SK-N-MC (cell line): ENCODE data around the gene ITIH3.

ENCODE experiments used
- DNase-seq: peaks from one replicate; pipeline ENCODE4 v3.0.0-alpha.2; 2011; ENCODE audit warnings: low read depth, low spot score
- H3K27ac ChIP-seq: fragments of 200-600 bp; sonication (generic); 2 replicates; pipeline ENCODE4 v1.5.1; 2016; ENCODE audit warnings: mixed run types
- H3K36me3 ChIP-seq: fragments of 200-600 bp; sonication (generic); 2 replicates; pipeline ENCODE4 v1.6.1; 2017; ENCODE audit warnings: antibody characterized with exemption, low read length, mixed read lengths; ENCODE audit not compliant: insufficient read depth
- H3K4me3 ChIP-seq: fragments of 200-600 bp; sonication (generic); 2 replicates; pipeline ENCODE4 v1.5.1; 2016
- H3K9ac ChIP-seq: fragments of 200-600 bp; sonication (generic); 2 replicates; pipeline ENCODE4 v1.8.0; 2017; ENCODE audit warnings: mixed run types, mixed read lengths; ENCODE audit not compliant: insufficient read length
- H3K9me3 ChIP-seq: fragments of 200-600 bp; sonication (generic); 2 replicates; pipeline ENCODE4 v1.6.1; 2017; ENCODE audit warnings: low read depth, mild to moderate bottlenecking, antibody characterized with exemption, low read length, moderate library complexity, mixed read lengths
- EZH2 ChIP-seq: fragments of 200-600 bp; sonication (generic); IDR thresholded peaks from one replicate; pipeline ENCODE4 v1.6.1; 2017; ENCODE audit warnings: antibody characterized with exemption
- FOXP2 ChIP-seq: optimal IDR thresholded peaks from 2 replicates; pipeline ENCODE3; 2011; ENCODE audit warnings: mild to moderate bottlenecking, moderate library complexity; ENCODE audit not compliant: insufficient read depth; ENCODE audit errors: extremely low read length, control extremely low read depth
- POLR2AphosphoS5 ChIP-seq: IDR thresholded peaks from 2 replicates; pipeline ENCODE4 v1.6.1; 2012; ENCODE audit warnings: mild to moderate bottlenecking, low read depth, low read length, borderline replicate concordance

The ITIH3 gene, protein sequence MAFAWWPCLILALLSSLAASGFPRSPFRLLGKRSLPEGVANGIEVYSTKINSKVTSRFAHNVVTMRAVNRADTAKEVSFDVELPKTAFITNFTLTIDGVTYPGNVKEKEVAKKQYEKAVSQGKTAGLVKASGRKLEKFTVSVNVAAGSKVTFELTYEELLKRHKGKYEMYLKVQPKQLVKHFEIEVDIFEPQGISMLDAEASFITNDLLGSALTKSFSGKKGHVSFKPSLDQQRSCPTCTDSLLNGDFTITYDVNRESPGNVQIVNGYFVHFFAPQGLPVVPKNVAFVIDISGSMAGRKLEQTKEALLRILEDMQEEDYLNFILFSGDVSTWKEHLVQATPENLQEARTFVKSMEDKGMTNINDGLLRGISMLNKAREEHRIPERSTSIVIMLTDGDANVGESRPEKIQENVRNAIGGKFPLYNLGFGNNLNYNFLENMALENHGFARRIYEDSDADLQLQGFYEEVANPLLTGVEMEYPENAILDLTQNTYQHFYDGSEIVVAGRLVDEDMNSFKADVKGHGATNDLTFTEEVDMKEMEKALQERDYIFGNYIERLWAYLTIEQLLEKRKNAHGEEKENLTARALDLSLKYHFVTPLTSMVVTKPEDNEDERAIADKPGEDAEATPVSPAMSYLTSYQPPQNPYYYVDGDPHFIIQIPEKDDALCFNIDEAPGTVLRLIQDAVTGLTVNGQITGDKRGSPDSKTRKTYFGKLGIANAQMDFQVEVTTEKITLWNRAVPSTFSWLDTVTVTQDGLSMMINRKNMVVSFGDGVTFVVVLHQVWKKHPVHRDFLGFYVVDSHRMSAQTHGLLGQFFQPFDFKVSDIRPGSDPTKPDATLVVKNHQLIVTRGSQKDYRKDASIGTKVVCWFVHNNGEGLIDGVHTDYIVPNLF

DNA sequence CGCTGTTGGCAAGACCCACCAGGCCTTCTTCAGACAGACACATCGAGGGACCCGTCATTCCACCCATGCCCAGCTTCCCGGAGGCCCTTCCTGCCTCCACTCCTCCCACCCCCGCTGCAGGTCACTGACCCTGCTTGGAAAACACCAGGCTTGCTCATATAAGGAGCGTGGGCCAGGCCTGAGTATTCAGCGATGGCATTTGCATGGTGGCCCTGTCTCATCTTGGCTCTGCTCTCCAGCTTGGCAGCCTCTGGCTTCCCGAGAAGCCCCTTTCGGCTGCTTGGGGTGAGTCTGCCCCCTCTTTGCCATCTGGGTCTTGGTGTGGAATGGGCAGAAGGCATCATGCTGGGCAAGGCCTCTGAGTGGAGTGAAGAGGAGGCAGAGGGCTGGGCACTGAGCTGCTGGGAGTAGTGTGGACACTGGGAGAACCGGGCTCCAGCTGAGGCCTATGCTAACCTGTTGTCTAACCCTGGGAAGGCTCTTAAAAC lies at the start of gene ITIH3:
ITIH3 (plus strand) TSS at position 185 of the 488 bp plus-strand sequence; CDS start at position 193, 8 bp downstream.
- no peak within 1 kb of the TSS for H3K4me3 ChIP-seq
- H3K36me3 ChIP-seq, result no peaks in the 10 kb centered on the region
- H3K27ac ChIP-seq, result no peak within 1 kb of the TSS
- no peak within 1 kb of the TSS for H3K9ac ChIP-seq
- no peak for DNase-seq
- TF ChIP-seq EZH2 (no peak), FOXP2 (no peak), POLR2AphosphoS5 (no peak)
- H3K9me3 ChIP-seq, result no peaks in the 10 kb centered on the region

DNA sequence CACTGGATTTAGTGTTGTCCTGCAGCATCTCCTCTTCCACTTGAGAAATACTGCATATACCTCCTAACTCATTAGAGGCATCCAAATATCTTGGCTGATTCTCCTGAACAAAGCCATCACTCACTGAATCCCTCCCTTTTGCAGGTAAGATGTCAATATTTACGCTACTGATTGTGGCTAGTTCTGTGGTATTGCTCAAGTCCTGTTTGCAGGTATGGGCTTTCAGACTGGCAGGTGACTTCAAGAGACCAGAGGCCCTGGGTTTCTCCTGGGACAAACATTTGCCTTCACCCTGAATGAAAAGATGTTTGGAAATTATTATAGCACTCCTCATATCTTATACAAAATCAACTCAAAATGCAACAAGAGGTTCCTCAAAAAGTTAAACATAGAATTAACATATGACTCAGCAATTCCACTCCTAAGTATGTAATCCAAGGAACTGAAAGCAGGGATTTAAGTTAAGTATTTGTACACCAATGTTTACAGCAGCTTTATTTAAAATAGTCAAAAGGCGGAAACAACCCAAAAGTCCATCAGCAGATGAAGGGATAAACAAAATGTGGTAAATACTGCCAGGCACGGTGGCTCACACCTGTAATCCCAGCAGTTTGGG lies 42.4 kb upstream of the ITIH3 start:
- Histone ChIP-seq H3K27ac (no peak overlapping the region), H3K9ac (no peak overlapping the region), H3K4me3 (no peak overlapping the region), H3K36me3 (peaks cover 30% of the 10 kb centered on the region; the same call in 1 of the 2 replicates), H3K9me3 (no peaks in the 10 kb centered on the region)
- no peak for DNase-seq
- TF ChIP-seq FOXP2 (no peak), EZH2 (no peak), POLR2AphosphoS5 (no peak)

DNA sequence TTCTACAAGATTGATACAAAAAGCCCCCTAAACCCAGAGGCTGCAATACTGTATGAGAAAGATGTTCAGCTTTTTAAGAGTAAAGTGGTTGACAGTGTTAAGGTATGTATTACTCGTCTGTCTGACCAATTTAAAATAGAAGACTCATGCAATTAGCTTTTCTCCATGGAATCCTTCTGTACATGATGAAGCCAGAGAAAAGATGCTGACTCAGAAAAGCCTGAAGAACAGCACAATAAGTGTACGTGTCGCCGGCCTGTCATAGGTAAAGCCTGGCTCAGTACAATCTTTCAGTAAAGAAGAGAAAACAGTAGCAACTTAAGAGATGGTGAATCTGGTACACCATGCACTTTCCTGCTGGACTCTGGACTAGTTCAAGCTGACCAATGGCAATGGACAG lies 40.2 kb upstream of the ITIH3 start:
- TF ChIP-seq FOXP2 (no peak), EZH2 (no peak), POLR2AphosphoS5 (no peak)
- no peak overlapping the region for H3K9ac ChIP-seq
- no peak overlapping the region for H3K4me3 ChIP-seq
- H3K36me3 ChIP-seq, result peaks cover 28% of the 10 kb centered on the region; the same call in 1 of the 2 replicates
- H3K9me3 ChIP-seq, result no peaks in the 10 kb centered on the region
- no peak for DNase-seq
- H3K27ac ChIP-seq, result no peak overlapping the region

DNA sequence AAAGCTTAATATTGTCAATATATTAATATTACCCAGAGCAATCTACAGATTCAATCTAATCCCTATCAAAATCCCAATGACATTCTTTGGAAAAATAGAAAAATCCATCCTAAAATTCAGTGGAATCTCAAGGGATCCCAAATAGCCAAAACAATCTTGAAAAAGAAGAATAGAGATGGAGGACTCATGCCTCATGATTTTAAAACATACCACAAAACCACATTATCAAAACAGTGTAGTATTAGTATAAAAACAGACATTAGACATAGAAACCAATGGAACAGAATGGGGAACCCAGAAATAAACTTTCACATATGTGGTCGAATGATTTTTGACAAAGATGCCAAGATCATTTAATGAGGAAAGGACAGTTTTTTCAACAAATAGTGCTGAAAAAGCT lies 38.5 kb upstream of the ITIH3 start:
- no peak overlapping the region for H3K27ac ChIP-seq
- TF ChIP-seq FOXP2, result no peak
- no peak for TF ChIP-seq EZH2
- TF ChIP-seq POLR2AphosphoS5, result no peak
- no peak for DNase-seq
- H3K9me3 ChIP-seq, result no peaks in the 10 kb centered on the region
- peaks cover 30% of the 10 kb centered on the region; the same call in 1 of the 2 replicates for H3K36me3 ChIP-seq
- H3K9ac ChIP-seq, result no peak overlapping the region
- H3K4me3 ChIP-seq, result no peak overlapping the region

DNA sequence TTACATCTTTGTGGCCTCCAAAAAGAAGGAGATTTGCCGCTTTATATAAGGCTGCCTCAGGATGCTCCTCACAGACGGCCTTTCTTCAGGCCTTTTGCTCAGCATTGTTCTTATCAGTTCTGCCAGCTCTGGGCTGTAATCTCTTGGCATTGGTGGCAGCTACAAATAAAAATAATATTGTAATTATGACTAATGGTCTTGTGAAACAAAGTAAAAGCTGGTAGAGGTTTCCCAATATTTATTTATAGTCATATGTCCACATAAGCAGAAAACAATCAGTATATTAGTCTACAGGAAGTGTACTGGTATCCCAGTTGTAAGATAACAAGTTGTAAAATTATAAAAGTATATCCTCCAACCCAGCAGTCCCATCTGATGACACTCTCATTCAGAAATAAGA lies 31.1 kb upstream of the ITIH3 start:
- H3K9ac ChIP-seq, result no peak overlapping the region
- no peak overlapping the region for H3K4me3 ChIP-seq
- H3K27ac ChIP-seq, result no peak overlapping the region
- TF ChIP-seq FOXP2 (no peak), EZH2 (no peak), POLR2AphosphoS5 (no peak)
- no peaks in the 10 kb centered on the region for H3K9me3 ChIP-seq
- peaks cover 31% of the 10 kb centered on the region for H3K36me3 ChIP-seq
- no peak for DNase-seq

DNA sequence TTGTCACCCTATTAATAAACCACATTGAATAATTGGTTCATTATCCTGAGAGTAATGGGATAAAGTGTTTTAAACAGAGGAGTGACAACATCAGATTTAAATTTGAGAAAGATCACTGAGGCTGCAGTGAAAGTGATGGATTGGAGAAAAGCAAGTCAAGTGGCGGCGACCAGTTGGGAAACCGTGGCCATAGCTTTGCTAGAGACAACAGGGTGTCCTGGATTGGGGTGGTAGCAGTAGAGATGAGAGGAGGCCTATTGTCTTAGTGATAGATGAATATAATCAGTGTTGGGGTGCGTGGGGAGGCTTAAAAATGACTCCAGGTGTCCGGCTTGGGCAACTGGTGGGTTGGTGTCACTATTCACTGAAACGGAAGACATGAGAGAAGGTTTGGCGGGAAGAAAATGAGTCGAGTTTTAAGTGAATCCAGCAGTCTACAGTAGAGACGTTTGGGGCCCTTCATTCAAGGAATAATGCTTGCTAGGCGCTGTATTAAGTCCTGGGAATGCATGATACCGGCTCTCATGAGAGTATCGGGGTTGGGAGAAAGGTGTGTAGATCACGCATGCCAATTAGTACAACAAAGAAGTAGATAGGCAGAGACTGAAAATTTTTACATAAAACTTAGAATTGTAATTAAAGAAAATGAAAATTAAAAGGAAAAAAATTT lies 24.7 kb upstream of the ITIH3 start:
- Histone ChIP-seq H3K36me3 (peaks cover 14% of the 10 kb centered on the region), H3K9ac (peak overlapping the region; percentile 77), H3K4me3 (peak overlapping the region; percentile 83), H3K9me3 (no peaks in the 10 kb centered on the region), H3K27ac (no peak overlapping the region)
- TF ChIP-seq FOXP2 (no peak), POLR2AphosphoS5 (no peak), EZH2 (no peak)
- DNase-seq, result no peak

DNA sequence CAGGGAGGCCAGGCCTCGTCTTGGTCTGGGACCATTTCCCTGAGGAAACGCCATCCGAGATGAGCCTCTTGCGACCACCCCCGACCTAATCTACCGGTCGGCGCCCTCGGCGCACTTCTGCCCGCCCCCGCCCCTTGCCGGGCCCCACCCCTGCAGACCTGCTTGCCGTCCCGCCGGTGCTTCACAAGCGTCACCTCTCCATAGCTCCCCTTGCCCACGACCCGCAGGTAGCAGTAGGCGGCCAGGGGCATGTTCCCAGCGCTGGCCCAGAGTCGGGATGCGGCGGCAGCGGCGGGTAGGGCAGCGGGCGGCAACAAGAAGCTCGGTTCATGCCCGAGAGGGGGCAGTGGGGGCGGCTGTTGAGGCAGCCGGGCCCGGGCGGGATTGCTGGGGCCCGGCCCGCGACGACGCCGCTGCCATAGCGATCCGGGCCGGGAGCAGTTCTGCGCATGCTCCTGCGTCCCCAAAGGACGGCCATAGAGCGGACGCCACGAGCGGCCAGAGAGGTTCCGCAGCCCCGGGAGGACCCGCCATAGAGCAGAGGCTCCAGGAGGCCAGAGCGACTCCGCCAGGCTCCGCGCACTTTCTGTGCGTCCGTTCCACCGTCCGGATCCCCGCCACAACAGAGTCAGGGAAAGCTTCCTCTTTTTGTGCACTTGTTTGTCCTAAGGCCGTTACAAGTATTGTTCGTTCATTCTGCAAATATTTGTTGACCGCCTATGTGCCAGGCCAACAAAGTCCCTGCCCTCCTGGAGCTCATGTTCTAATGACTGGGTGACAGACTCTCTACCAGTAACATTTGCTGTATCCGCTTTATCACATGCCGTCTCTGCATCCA lies 23.9 kb upstream of the ITIH3 start, which contains the start of gene NEK4:
NEK4 (minus strand) TSS at position 445 of the 838 bp plus-strand sequence; CDS start at position 251, 194 bp downstream.
- Histone ChIP-seq H3K4me3 (peak within 1 kb of the TSS; percentile 83), H3K27ac (peak within 1 kb of the TSS; percentile 46; the same call in 1 of the 2 replicates), H3K9me3 (no peaks in the 10 kb centered on the region), H3K9ac (peak within 1 kb of the TSS; percentile 79), H3K36me3 (peaks cover 10% of the 10 kb centered on the region)
- DNase-seq, result no peak
- peak; percentile 95 for TF ChIP-seq POLR2AphosphoS5
- no peak for TF ChIP-seq FOXP2
- TF ChIP-seq EZH2, result no peak

DNA sequence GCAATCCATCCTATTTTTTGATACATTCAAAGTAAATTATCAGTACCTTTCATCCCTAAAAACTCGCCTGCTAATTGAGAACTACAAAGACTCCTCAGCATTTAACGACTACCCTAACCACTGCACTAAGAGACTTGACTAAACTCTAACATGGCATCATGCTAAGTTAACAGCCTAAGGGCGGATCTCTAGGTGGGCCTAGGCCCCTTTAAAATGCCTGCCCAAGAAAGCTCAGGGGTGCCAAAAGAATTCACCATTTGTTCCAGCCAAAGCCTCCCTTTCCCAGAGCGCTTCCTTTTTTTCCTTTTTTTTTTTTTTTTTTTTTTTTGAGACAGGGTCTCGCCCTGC lies 23.3 kb upstream of the ITIH3 start:
- H3K9ac ChIP-seq, result peak overlapping the region; percentile 79
- TF ChIP-seq FOXP2 (no peak), POLR2AphosphoS5 (no peak), EZH2 (no peak)
- peaks cover 6% of the 10 kb centered on the region; the same call in 1 of the 2 replicates for H3K36me3 ChIP-seq
- DNase-seq, result no peak
- H3K4me3 ChIP-seq, result peak overlapping the region; percentile 83
- H3K27ac ChIP-seq, result peak overlapping the region; percentile 46; the same call in 1 of the 2 replicates
- no peaks in the 10 kb centered on the region for H3K9me3 ChIP-seq
